A549 (cell line): ENCODE measurements around the gene SLC46A1. TPM values are rescaled to one million over a fixed set of nuclear protein-coding genes. Genes with fewer than 3 reads are reported as not detected.

ENCODE experiments used
- ATAC-seq, 2 experiments: fragments of 200-7000 bp in 1 of 2; fragments of >200 bp in 1 of 2; cut with Nextera tagmentation in 1 of 2; cut with Tn5 transposase in 1 of 2; 3 replicates each; pipeline versions ENCODE4 v1.8.0 to v1.9.1; 2018 to 2020; ENCODE audit warnings: mild to moderate bottlenecking in 1 of 2, moderate library complexity in 1 of 2
- CTCF ChIA-PET: fragments of 300-600 bp; sonication (Branson Sonifier 250); formaldehyde crosslinking; extraction: SDS; loops from one replicate; lab custom pipeline; 2021; ENCODE audit warnings: antibody characterized with exemption, inconsistent platforms; lab: Yijun Ruan, JAX
- POLR2A ChIA-PET: fragments of 350-600 bp; formaldehyde crosslinking; extraction: SDS; loops from one replicate; lab custom pipeline; 2021; ENCODE audit warnings: antibody characterized with exemption, inconsistent platforms; lab: Yijun Ruan, JAX
- DNase-seq, 2 experiments: peaks; one replicate each; pipeline versions ENCODE4 v3.0.0 to v3.0.0-alpha.2; 2011 to 2016; ENCODE audit warnings: low read depth in 1 of 2, low spot score in 1 of 2
- FAIRE-seq: peaks from 2 replicates; lab custom pipeline; 2011; peaks lifted over from hg19 to GRCh38; lab: Jason Lieb, UNC
- H3K27ac ChIP-seq, 2 experiments: fragments of >200 bp; sonication (Bioruptor Twin); formaldehyde crosslinking; 3 replicates each; pipeline ENCODE4 v1.5.1; 2016 to 2017
- H3K4me1 ChIP-seq: fragments of >200 bp; sonication (Bioruptor Twin); formaldehyde crosslinking; 3 replicates; pipeline ENCODE4 v1.6.1; 2016
- H3K4me2 ChIP-seq: fragments of >200 bp; sonication (Bioruptor Twin); formaldehyde crosslinking; 3 replicates; pipeline ENCODE4 v1.6.1; 2016
- H3K4me3 ChIP-seq: fragments of >200 bp; sonication (Bioruptor Twin); formaldehyde crosslinking; 3 replicates; pipeline ENCODE4 v1.5.1; 2016
- H3K9me3 ChIP-seq: fragments of >200 bp; sonication (Bioruptor Twin); formaldehyde crosslinking; 3 replicates; pipeline ENCODE4 v1.6.1; 2016
- ATOH8 ChIP-seq: fragments of 250-450 bp; sonication (Bioruptor Pico); IDR thresholded peaks from 2 replicates; pipeline ENCODE4 v1.5.0; 2020; ENCODE audit warnings: low read depth, mild to moderate bottlenecking, moderate library complexity
- BHLHE40 ChIP-seq: IDR thresholded peaks from 2 replicates; pipeline ENCODE4 v1.6.1; 2012; ENCODE audit warnings: low read depth, low read length, inconsistent platforms
- CHD2 ChIP-seq: fragments of 150-350 bp; IDR thresholded peaks from 2 replicates; pipeline ENCODE4 v1.6.1; 2014; ENCODE audit warnings: low read length; ENCODE audit not compliant: partially characterized antibody
- CTCF ChIP-seq: fragments of >200 bp; sonication (Bioruptor Twin); formaldehyde crosslinking; IDR thresholded peaks from 3 replicates; pipeline ENCODE4 v1.5.1; 2016
- E2F6 ChIP-seq: IDR thresholded peaks from 2 replicates; pipeline ENCODE4 v1.6.1; 2012; ENCODE audit warnings: low read depth, borderline replicate concordance
- EHF ChIP-seq: fragments of 250-450 bp; sonication (Bioruptor Pico); IDR thresholded peaks from 2 replicates; pipeline ENCODE4 v1.5.0; 2020; ENCODE audit warnings: mild to moderate bottlenecking
- ELK1 ChIP-seq: fragments of 150-350 bp; IDR thresholded peaks from 2 replicates; pipeline ENCODE4 v1.6.1; 2014; ENCODE audit warnings: low read depth, mild to moderate bottlenecking, low read length
- ESRRA ChIP-seq: fragments of 150-350 bp; IDR thresholded peaks from 2 replicates; pipeline ENCODE4 v1.6.1; 2014; ENCODE audit warnings: mild to moderate bottlenecking, low read length, borderline replicate concordance
- HDAC2 ChIP-seq: fragments of 200-600 bp; sonication (generic); IDR thresholded peaks from 2 replicates; pipeline ENCODE4 v1.6.1; 2016
- HEYL ChIP-seq: fragments of 250-450 bp; sonication (Bioruptor Pico); IDR thresholded peaks from 2 replicates; pipeline ENCODE4 v1.8.0; 2021; ENCODE audit warnings: mild to moderate bottlenecking, moderate library complexity
- HOXB13 ChIP-seq: fragments of 250-450 bp; sonication (Bioruptor Pico); IDR thresholded peaks from 2 replicates; pipeline ENCODE4 v1.5.0; 2020; ENCODE audit warnings: low read depth, mild to moderate bottlenecking, moderate library complexity
- HOXB5 ChIP-seq: fragments of 250-450 bp; sonication (Bioruptor Pico); IDR thresholded peaks from 2 replicates; pipeline ENCODE4 v1.5.0; 2020; ENCODE audit warnings: mild to moderate bottlenecking, moderate library complexity
- JUN ChIP-seq, 2 experiments: fragments of >200 bp; sonication (Bioruptor Twin); formaldehyde crosslinking; IDR thresholded peaks; 2 replicates in 1 of 2; 3 replicates in 1 of 2; pipeline ENCODE4 v1.6.1; 2016 to 2017
- KDM5A ChIP-seq: fragments of 200-600 bp; sonication (generic); IDR thresholded peaks from 2 replicates; pipeline ENCODE4 v1.6.1; 2016; ENCODE audit warnings: antibody characterized with exemption, mild to moderate bottlenecking
- MYC ChIP-seq: IDR thresholded peaks from 2 replicates; pipeline ENCODE4 v1.6.1; 2012; ENCODE audit warnings: mild to moderate bottlenecking, inconsistent platforms, low read length, improper control_type of control experiment, borderline replicate concordance
- PBX3 ChIP-seq: IDR thresholded peaks from 2 replicates; pipeline ENCODE4 v1.6.1; 2012
- PHF8 ChIP-seq: fragments of 200-600 bp; sonication (generic); IDR thresholded peaks from 2 replicates; pipeline ENCODE4 v1.6.1; 2016; ENCODE audit warnings: low read depth, mild to moderate bottlenecking, antibody characterized with exemption, moderate library complexity, borderline replicate concordance
- POLR2A ChIP-seq: IDR thresholded peaks from 2 replicates; pipeline ENCODE4 v1.6.1; 2012; ENCODE audit warnings: mild to moderate bottlenecking, low read length
- POLR2AphosphoS2 ChIP-seq: conservative IDR thresholded peaks from 2 replicates; pipeline ENCODE4 v1.6.1; 2012; ENCODE audit warnings: low read length, improper control_type of control experiment, inconsistent platforms
- RAD21 ChIP-seq, 2 experiments: fragments of >200 bp in 1 of 2; sonication (Bioruptor Twin) in 1 of 2; formaldehyde crosslinking in 1 of 2; IDR thresholded peaks in 1 of 2; conservative IDR thresholded peaks in 1 of 2; 2 replicates in 1 of 2; 3 replicates in 1 of 2; pipeline ENCODE4 v1.6.1; 2012 to 2018; ENCODE audit warnings: inconsistent platforms in 1 of 2
- RARB ChIP-seq: fragments of 250-450 bp; sonication (Bioruptor Pico); IDR thresholded peaks from 2 replicates; pipeline ENCODE4 v1.8.0; 2021; ENCODE audit warnings: mild to moderate bottlenecking, moderate library complexity
- SMC3 ChIP-seq: fragments of >200 bp; sonication (Bioruptor Twin); formaldehyde crosslinking; IDR thresholded peaks from 3 replicates; pipeline ENCODE4 v1.6.1; 2018; ENCODE audit warnings: inconsistent platforms
- SREBF2 ChIP-seq: fragments of 450-650 bp; IDR thresholded peaks from 2 replicates; pipeline ENCODE4 v1.6.1; 2014; ENCODE audit warnings: mild to moderate bottlenecking, moderate library complexity
- TFCP2L1 ChIP-seq: fragments of 250-450 bp; sonication (Bioruptor Pico); IDR thresholded peaks from 2 replicates; pipeline ENCODE4 v1.5.0; 2021; ENCODE audit warnings: mild to moderate bottlenecking
- USF2 ChIP-seq: fragments of 450-650 bp; IDR thresholded peaks from 2 replicates; pipeline ENCODE4 v1.6.1; 2014; ENCODE audit warnings: antibody characterized with exemption
- ZNF302 ChIP-seq: fragments of 250-450 bp; sonication (Bioruptor Pico); IDR thresholded peaks from 2 replicates; pipeline ENCODE4 v1.9.0; 2021; ENCODE audit warnings: inconsistent platforms, mild to moderate bottlenecking, moderate library complexity
- WGBS: methylation state at CpG from one replicate; pipeline ENCODE4 v1.1.6; 2017; ENCODE audit errors: missing lambda C conversion rate; 5-methylcytosine and 5-hydroxymethylcytosine counted together
- polyA plus RNA-seq, 4 experiments: library from polyadenylated mRNA; depleted of rRNA in 3 of 4; stranded (reverse); fragments of >200 nt; fragmentation: RNase III in 1 of 4; extraction: RNeasy Plus Mini Kit Qiagen cat#74134 plus additional on column Dnase treatment in 1 of 4; gene quantifications; 2 replicates in 3 of 4; 3 replicates in 1 of 4; pipeline ENCODE4 v1.2.3, GENCODE V29; 2011 to 2017

Gene SLC46A1
- polyA plus RNA-seq, 2 of the 4 experiments (the other 2 are of a cell fraction): 12.8 to 23.7 TPM

- WGBS: 10% methylated on average over 4 of the region's 4 CpGs
- no peak for TF ChIP-seq ATOH8 (CRISPR knock-in tag)
- peak; percentile 1; the same call in 1 of the 2 replicates for TF ChIP-seq PHF8
- TF ChIP-seq POLR2AphosphoS2: no peak
- no peak for TF ChIP-seq TFCP2L1
- TF ChIP-seq KDM5A: peak; percentile 96
- TF ChIP-seq POLR2A: no peak
- TF ChIP-seq, all 56 proteins: peak for 2
- Histone ChIP-seq H3K9me3 (no peaks in the 10 kb centered on the region), H3K4me2 (peak overlapping the region; percentile 89), H3K27ac (peak overlapping the region; percentile 93 to 96), H3K4me3 (peak overlapping the region; percentile 84), H3K4me1 (peaks cover 16% of the 10 kb centered on the region)
- ATAC-seq: no peak
- CTCF ChIA-PET: interaction anchor here (0.7 to 5.9 kb wide), 8 partner anchors 10 to 190 kb away, joined by 3 to 35 read pairs (median 8); partner anchors contain the start of genes IFT20, TNFAIP1 and VTN
- POLR2A ChIA-PET: interaction anchor here (0.6 to 2.9 kb wide), 25 partner anchors 8 to 317 kb away, joined by 3 to 65 read pairs (median 6); partner anchors contain the start of genes IFT20, PIGS, SARM1 and TMEM97
- FAIRE-seq: no peak
- no peak for DNase-seq
Observed at GRCh38 chr17:28357901-28358197, 48.2 kb downstream of the SLC46A1 start.

GRCh38 chr17:28357061-28357900 is 48.7 kb downstream of the SLC46A1 start, which contains the start of gene POLDIP2:
Gene POLDIP2 (minus strand): TSS chr17:28357527. CDS start chr17:28357448, 79 bp downstream.
- DNase-seq: peak; percentile 93 to 96
- ATAC-seq: peak; percentile 98 to 100
- Histone ChIP-seq H3K4me1 (peaks cover 16% of the 10 kb centered on the region), H3K27ac (peak within 1 kb of the TSS; percentile 93 to 96), H3K4me3 (peak within 1 kb of the TSS; percentile 84), H3K9me3 (no peaks in the 10 kb centered on the region), H3K4me2 (peak within 1 kb of the TSS; percentile 97)
- ChIA-PET CTCF (interaction anchor here (0.7 to 5.9 kb wide), 8 partner anchors 11 to 108 kb away, joined by 3 to 35 read pairs (median 8); partner anchors contain the start of genes IFT20, TNFAIP1 and VTN), POLR2A (interaction anchor here (0.6 to 2.9 kb wide), 27 partner anchors 8 to 316 kb away, joined by 3 to 65 read pairs (median 6); partner anchors contain the start of genes IFT20, PIGS, SARM1 and TMEM97)
- WGBS: 2% methylated on average over 50 of the region's 80 CpGs
- no peak for FAIRE-seq
- TF ChIP-seq CTCF: no peak
- no peak for TF ChIP-seq ESRRA
- no peak for TF ChIP-seq HEYL (CRISPR knock-in tag)
- TF ChIP-seq ELK1: peak; percentile 81; the same call in 1 of the 2 replicates
- TF ChIP-seq EHF (CRISPR knock-in tag): no peak
- TF ChIP-seq PHF8: peak; percentile 97
- 0 out of 2 replicates have a peak, but pooled peaks have one; percentile 9 for TF ChIP-seq E2F6
- TF ChIP-seq POLR2A: peak; percentile 93
- TF ChIP-seq POLR2AphosphoS2: no peak
- peak in 1 of 2 experiments; percentile 51; a peak in 3 of 5 replicates for TF ChIP-seq RAD21 (conservative IDR thresholded peaks at IDR 0.05 in 1 of 2, IDR thresholded peaks at IDR 0.05 in 1 of 2)
- TF ChIP-seq SMC3: peak; percentile 39; the same call in 1 of the 3 replicates
- no peak for TF ChIP-seq HOXB13
- peak; percentile 95; the same call in 1 of the 2 replicates for TF ChIP-seq HDAC2
- TF ChIP-seq ZNF302 (CRISPR knock-in tag): no peak
- peak; percentile 92 for TF ChIP-seq USF2
- TF ChIP-seq MYC: peak; percentile 28; the same call in 1 of the 2 replicates
- TF ChIP-seq JUN (IDR thresholded peaks at IDR 0.05): peak; percentile 84 to 98
- TF ChIP-seq RARB (CRISPR knock-in tag): no peak
- no peak; the same call in 1 of the 2 replicates for TF ChIP-seq SREBF2
- TF ChIP-seq PBX3: no peak
- no peak for TF ChIP-seq HOXB5 (CRISPR knock-in tag)
- no peak for TF ChIP-seq BHLHE40
- no peak for TF ChIP-seq CHD2
- TF ChIP-seq TFCP2L1: 0 out of 2 replicates have a peak, but pooled peaks have one; percentile 50
